HS-27A (cell line): ENCODE results near the gene DYRK3.
A peak's percentile ranks its signal among the peaks of the same experiment; 100 is the strongest.

Source experiments
- DNase-seq: peaks from one replicate; pipeline ENCODE4 v3.0.0-alpha.2; 2012; ENCODE audit warnings: low read depth, missing footprints

Gene DYRK3

DNA sequence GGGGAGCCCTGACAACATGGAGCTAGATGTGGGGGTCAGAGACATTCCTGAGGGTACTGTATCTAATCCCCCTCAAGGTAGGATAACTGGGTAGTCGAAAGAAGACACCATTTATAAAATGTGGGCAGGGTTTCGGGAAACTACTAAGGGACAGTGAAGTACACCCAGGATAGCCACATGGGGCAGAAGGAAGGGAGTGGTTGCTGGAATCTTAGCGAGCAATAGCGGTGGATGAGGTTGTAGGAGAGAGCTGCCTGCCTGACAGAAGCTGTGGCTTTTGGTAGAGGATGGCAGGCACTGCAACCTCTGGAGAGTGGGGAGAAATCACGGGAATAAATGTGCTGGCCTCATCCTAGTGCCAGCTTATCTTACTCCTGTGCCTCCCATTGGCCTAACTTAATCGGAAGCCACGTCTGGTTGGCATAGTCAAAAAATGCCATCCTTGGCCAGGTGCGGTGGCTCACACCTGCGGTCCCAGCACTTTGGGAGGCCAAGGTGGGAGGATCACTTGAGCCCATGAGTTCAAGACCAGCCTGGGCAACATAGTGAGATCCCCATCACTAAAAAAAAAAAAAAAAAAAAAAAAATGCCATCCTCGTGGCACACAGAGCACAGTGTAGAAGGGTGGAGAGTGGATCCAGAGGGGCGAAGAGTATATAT, 26.0 kb downstream of the DYRK3 start:
- no peak for DNase-seq

DNA sequence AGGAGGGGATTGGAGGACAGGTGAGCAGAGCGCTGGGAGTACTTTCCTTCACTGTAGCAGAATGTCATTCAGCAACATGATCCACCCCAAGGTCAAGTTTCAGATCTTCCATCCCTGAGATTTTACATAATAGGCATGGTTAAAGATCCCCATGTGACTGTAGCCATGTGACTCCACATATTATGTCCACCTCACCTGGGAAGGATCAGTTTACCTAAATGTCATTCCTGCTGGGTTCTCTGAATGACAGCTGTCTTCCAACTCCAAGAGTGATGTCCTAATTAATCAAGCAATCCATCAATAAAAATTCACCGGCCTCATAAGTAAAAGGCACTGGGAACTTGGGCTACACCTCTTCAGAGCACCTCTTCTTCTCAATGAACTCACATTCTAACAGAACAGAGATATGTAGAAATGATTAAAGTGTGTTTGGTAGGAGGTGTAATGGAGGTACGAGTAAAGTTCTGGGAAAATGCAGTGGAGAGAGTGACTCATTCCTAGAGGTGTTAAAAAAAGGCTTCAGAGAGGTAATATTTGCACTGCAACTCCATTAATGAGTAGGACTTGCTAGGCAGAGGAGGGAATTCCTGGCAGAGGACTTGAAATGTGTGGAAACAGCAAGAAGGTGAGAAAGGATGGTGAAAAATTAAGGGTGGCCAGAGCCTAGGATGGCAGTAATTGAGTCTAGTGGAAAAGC, 27.2 kb downstream of the DYRK3 start:
- no peak for DNase-seq

DNA sequence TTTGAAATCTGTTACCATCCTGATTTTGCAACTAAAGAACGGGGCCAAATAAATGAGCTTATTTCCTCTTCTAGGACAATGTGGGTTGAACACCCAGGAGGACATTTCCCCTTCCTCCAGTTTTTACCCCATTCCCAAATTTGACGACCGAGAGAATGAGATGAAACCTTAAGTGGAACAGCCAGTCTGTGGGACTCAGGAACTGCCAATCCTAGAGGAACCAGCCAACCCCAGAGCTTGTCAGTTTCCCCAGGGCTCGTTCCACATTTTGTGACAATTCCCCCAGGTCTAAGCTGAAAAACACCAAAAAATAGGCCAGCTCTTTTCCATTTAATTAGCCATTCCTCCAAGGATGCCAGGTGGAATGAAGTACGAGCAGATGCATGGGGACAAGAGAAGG, 28.0 kb downstream of the DYRK3 start:
- no peak for DNase-seq

DNA sequence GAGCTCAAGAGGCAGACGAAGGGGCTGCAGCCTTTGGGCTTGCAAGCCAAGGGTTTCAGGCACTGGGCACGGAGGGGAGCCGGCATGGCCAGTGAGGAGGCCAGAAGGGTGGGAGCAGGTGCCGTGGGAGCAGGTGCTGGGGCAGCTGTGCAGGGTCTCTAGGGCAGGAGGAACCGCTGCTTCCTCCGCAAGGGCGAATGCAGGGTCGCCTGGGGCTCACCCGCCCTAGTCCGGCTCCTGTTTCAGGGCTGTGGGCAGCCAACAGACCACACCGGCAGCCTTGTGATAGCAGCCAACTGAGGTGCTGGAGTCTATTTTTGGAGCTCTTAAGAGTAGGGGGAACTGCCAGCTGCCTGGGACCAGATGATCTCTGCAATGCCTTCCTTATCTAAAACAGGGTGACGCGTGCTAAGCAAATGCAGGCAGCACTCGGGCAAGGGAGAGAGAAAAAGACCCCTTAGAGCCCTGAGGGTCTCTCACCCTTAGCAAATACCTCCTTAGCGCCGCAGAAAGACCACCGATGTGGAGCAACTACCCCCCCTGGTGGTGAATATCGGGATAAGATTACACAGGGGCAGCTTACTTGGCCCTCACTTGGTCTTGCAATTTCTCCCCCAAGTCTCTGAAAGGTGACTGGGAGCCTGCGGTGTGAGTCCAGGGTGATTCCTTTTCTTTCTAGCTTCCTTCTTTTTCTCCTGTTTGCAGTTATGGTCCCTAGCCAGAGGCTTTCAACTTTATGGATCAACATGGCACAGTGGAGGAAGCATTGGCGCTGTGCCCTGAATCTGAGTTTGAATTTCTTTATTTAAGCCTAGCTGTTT, 28.7 kb downstream of the DYRK3 start:
- no peak for DNase-seq

DNA sequence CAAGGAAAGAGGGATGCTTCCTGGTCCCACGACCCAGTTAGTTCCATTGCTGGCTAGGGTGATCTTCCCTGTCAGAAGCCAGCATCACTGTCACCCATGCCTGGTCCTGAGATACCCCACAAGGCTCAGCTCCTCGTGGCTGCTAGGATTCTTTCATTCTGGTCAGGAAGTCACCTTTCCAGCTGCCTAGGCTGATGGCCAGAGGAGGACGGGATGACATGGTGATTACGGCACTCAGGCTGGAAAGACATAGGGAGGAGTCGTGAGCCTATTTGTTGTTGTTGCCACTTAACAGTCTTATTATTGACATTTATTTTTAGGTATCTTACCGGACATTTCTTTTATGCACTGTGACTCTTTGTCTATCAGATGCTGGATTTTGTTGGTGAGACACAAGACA, 29.4 kb downstream of the DYRK3 start:
- no peak for DNase-seq

DNA sequence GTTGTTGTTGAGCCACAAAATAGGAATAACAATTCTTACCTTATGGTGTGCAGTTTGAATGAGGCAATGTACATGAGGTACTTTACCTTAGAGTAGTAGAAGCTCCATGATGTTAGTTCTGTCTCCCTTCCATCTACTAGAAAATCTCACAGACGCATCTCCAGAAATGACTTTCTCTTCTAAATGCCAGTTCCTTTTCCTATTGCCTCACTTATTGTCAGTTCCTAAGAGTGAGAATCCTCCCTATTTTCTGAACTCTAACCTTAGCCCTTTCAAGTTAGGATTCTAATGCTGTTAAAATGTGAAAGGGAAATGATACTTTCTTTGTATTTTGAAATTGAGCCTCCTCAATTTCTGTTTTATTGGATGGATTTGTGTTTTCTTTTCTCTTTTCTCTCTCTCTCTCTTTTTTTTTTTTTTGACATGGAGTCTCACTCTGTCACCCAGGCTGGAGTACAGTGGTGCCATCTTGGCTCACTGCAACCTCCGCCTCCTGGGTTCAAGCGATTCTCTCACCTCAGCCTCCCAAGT, 30.8 kb downstream of the DYRK3 start:
- DNase-seq = no peak

DNA sequence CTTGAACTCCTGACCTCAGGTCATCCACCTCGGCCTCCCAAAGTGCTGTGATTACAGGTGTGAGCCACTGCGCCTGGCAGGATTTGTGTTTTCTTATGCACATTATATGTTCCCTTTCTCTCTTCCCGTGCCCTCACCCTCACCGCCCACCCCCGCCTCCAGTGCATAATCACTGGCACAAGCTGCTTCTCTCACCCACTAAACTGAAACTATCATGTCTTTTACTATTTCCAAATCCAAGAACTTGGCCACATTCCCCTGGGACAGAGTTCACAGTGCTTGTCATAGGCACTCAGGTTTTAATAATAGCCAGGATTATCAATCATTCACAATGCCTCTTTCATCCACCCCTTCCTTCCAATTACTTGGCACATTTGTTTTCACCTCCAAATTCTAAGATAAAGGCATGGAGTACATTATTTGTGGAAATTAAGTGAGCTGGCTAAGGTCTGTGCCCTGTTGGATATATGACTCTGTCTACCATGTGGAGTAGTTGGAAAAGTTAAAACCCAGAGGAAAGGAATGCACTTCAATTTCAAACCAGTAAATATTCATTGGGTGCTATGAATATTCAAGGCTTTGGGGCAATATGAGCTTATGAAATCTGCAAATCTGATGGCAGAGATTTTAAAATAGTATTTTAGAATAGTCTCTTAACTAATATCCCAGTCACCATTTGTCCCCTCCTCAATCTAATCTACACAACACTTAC, 31.8 kb downstream of the DYRK3 start:
- no peak for DNase-seq

DNA sequence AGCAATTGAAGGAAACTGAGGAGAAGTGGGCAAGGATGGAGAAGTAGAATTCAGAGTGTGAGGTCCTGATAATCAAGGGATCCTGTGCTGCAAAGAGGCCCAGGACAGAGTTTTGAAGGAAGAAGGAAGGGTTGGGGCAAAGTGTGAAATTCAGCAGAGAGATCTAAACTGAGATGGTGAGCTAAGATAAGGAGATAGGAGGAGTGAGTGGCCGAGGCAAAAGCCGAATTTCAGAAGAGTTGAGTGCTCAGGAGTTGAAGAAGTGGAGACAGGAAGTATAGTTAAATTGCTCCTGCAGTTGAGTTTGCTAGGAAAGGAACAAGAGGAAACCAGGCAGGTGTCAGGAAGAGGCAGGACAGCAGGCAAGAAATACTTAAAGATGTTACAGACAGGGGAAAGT, 33.0 kb downstream of the DYRK3 start:
- DNase-seq = no peak

DNA sequence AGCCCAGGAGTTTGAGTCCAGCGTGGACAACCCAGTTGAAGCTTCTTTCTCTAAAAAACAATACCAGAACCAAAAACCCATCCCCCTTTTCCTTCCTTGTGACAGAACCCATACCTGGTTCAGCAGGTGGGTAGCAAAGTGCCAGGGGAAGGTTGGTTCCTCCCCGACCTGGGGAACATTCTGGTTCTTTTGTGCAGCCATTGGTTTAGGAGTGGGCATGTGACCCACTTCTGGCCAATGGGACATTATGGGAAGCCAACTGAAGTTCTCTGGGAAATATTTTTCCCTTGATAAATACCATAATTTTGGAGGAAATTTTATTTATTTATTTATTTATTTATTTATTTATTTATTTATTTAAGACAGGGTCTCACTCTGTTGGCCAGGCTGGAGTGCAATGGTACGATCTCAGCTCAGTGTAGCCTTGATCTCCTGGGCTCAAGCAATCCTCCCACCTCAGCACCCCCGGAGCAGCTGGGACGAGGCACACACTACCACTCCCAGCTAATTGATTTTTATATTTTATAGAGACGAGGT, 33.6 kb downstream of the DYRK3 start:
- DNase-seq = no peak

DNA sequence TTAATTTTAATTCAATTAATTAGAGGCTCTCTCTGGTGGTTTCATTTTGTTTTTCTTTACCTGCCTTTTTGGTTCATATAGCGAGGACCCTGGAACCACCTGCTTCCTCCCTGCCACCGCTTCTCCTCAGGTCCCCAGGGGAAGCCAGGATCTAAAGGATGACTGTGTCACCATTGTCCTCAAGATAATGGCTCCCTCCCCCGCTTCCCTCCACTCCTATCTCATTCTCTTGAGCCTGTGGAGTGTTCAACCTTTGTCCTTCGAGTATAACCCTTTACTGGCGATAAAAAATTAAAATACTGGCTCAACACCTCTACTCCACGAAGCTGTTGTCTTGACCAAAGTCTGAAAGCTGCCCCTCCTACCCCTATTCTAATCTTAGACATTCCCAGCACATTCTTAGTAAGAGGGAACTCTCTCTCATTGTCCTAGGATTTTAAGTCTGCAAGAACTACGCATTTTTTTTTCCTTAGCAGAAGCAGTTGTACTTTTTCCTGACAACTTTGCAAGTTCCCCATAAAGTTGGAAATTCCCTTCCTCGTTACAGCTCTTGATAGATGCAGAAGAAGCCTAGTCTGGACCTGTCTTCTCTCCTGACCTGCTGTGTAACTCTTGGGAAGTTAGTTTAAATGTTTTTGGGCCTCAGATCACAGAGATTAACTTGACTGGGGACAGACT, 36.8 kb downstream of the DYRK3 start:
- DNase-seq = no peak

DNA sequence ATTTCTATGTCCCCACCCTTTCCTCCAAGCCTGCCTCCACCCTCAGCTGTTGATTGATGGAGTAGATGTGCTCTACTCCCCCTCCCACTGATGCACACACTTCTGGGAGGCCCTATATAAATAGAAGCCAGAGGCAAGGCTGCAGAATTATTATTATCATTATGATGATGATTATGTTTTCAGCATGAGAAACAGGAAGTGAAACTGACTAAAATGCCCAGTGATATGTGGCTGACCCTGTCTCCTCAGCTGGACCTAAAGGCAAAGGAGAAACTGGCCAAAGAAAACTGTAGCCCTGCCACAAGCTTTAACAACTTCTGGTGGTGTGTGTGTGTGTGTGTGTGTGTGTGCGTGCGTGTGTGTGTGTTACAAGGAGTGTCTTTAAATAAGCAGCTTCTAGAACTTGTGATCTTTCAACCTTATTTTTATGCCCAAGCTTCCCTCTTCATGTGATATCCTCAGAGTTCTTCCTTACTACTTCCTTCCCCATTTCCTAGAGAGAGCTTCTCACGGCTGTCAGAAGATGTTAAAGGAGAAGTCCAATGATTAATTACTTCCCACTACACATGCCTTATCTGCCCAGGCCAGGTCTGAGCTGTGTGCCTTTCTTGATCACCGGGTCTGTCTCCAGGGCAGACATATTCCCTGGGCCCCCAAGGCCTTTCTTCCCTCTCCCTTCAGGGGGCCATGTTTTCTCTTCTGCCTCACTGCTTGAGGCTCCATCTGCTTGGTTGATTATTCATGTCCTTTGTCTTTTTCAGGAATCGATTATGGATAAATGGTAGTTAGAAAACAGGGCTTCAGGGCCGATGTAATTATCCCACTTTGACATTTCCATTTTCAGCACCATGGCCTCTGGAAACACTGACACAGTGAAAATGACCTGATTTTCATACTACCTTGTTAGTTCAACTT, 37.8 kb downstream of the DYRK3 start:
- no peak for DNase-seq

DNA sequence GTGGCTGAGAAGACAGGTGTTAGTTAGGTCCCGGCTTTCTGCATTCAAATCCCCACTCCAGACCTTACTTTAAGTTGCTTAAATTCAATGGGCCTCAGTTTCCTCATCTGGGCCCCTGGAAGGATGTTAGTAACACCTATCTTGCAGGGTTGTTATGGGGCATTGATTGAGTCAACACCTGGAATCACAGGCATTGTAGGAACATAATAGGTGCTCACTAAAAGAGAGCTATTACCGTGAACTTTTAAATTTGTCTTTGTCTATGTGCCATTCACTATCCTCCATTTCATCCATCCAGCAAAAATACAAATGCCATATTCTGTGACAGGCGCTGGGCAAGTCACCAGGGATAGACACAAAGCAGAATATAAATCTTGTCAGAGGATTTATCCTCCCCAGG, 38.9 kb downstream of the DYRK3 start:
- no peak for DNase-seq

DNA sequence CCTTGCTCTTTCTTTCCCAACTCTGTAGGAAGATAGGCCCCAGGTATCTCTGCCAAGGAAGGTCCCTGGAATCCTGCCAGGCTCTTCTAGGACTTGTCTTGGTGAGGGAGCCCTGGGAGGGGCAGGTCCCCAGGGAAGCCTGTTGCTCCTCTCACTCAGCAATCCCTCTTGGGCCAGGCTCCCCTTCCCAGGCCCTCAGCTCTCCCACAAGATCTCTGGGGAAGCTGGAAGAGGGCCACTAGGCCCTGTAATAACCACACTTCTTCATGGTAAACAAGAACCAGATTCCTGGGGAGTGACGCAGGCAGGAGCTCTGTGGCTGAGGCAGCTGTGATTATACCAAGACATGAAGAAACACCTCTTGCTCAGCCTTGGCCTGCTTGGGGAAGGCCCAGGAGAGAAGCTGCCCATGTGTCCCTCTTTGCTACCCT, 39.4 kb downstream of the DYRK3 start:
- peak; percentile 87 for DNase-seq

DNA sequence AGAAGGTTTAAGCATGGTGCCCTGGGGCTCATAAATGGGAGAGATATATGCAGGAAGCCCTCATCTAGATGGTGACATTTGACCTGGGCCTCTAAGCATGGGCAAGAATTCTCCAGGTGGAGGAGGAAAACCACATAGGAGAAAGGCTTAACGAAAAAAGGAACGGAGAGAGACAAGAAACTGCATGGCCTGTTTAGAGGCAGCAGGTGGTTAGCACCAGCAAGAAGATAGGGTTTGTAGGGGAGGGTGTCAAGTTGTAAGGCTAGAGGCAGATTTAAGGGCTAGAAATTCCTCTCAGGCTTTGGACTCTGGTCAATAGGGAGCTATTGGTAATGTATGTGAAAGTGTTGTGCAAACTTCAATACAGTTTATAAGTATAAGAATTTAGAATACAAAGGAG, 41.2 kb downstream of the DYRK3 start:
- no peak for DNase-seq

DNA sequence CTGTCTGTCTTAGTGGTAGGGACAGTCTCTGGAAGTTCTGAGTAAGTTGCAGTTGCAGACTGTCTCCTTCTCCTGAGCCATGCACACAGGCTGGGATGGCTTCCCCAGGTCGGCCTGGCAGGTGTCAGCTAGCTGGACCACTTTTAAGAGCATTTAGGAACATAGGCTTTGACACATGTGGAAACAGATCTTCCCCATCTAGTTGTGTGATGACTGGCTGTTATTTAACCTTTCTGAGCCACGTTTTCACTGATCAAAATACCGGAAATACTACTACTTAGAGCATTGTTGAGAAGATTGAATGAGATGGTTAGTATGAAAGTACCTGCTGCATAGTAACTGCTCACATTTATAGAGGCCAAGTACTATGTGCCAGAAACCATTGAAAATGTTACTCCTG, 43.2 kb downstream of the DYRK3 start:
- DNase-seq = no peak

DNA sequence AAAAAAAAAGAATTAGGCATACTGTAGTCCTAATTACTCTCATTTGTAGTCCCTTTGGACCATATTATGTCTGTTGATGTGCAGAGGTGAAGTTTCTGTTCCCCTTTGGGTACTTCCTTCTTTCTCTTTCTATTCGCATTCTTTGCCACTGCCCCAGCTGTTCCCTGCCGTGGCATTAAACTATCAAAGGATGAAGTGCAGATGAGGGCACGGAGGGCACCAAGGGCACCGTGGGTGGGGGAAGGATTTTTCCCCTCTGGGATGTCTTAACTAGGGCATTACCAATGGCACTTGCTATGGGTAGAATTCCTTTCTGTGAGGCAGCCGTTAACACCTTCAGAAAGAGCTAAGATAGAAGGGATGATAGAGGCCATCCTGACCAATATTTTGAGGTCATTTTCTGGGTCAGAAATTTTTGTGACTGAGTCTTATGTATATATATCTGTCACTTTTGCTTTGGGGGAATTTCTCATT, 44.4 kb downstream of the DYRK3 start:
- DNase-seq = no peak

DNA sequence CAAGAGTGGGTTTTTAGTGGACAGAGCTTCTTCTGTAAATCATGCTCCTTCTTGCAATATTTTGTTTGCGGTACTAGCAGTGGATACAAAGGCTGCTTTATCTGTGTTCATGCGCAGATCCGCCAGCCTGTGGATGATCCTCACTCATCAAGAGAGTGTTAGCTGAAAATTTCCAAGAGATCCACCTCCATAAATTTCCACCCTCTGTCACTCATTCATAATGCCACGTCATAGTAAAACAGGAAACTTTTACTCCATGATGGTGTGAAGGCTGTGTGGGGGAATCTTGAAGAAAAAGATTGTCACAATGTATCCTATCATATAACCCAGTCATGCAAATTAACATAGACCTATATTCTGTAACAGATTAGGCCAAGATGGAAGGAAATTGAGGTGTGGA, 44.9 kb downstream of the DYRK3 start:
- DNase-seq = no peak

DNA sequence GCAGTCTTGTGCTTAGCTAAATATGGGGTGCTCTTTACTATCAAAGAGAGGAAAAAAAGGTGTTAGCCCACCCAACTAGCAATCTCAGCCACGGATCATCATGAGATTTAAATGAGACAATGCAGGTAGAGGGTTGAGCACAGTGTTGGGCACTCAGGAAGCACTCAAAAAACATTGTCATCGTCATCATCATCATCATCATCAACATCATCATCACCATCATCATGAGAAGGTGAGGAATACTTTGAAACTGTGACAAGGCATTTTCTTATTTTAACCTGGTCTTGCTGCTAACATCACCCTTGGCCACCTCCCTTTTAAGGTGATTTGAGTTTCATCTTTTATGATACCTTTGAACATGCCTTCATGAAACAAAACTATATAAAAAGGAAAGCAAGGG, 46.0 kb downstream of the DYRK3 start:
- DNase-seq = no peak

DNA sequence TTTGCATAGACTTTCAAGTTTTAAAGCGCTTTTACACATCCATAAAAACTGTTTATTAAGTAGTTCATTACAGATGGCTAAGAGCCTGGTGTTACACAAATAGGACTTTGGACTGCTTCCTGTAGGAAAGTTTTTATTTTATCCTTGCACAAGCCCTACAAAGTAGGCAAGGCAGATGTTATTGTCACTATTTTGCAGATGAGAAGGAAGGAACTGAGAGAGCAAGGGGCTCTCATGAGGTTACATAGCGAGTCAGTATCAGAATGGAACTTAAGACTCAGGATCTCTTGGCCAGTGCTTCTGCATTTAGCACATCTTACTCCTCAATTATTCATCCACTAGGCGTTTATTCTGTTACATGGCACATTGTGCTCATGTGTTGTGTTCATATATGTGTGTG, 46.8 kb downstream of the DYRK3 start:
- DNase-seq = no peak

DNA sequence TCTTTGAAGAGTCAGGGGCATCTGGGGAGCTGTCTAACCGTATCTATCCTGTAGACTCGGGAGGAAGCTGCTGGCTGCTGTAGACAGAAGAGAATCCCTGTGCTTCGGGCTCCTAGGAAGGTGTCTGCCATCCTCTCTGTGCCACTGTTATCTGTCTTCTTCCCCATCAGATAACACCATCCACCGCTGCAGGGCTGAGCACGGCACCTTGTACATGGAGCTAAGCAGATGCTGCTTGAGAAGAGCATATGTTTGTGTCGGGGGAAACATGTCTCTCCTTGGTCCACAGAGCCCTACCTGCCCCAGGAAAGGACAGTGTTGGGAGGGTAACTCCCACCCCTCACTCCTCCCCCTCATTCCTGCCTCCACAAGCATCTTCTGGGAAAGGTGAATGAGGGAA, 48.0 kb downstream of the DYRK3 start:
- DNase-seq = no peak
